ENCODE results near the gene PGD.

Gene PGD

GRCh38 chr1:10446790-10447422 lies 48.0 kb downstream of the PGD start:
- H3K36me3 ChIP-seq = no peaks in the 10 kb centered on the region
- H3K27me3 ChIP-seq = no peaks in the 10 kb centered on the region
- TF ChIP-seq, protein P1, sequence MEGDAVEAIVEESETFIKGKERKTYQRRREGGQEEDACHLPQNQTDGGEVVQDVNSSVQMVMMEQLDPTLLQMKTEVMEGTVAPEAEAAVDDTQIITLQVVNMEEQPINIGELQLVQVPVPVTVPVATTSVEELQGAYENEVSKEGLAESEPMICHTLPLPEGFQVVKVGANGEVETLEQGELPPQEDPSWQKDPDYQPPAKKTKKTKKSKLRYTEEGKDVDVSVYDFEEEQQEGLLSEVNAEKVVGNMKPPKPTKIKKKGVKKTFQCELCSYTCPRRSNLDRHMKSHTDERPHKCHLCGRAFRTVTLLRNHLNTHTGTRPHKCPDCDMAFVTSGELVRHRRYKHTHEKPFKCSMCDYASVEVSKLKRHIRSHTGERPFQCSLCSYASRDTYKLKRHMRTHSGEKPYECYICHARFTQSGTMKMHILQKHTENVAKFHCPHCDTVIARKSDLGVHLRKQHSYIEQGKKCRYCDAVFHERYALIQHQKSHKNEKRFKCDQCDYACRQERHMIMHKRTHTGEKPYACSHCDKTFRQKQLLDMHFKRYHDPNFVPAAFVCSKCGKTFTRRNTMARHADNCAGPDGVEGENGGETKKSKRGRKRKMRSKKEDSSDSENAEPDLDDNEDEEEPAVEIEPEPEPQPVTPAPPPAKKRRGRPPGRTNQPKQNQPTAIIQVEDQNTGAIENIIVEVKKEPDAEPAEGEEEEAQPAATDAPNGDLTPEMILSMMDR (IDR thresholded peaks at IDR 0.05; ENCODE audit: low read depth, low read length) = no peak
- no peaks in the 10 kb centered on the region for H3K4me1 ChIP-seq
- no peak overlapping the region for H3K4me3 ChIP-seq (ENCODE audit: low read depth, low read length)
- no peaks in the 10 kb centered on the region for H3K9me3 ChIP-seq
- DNase-seq = no peak

DNA sequence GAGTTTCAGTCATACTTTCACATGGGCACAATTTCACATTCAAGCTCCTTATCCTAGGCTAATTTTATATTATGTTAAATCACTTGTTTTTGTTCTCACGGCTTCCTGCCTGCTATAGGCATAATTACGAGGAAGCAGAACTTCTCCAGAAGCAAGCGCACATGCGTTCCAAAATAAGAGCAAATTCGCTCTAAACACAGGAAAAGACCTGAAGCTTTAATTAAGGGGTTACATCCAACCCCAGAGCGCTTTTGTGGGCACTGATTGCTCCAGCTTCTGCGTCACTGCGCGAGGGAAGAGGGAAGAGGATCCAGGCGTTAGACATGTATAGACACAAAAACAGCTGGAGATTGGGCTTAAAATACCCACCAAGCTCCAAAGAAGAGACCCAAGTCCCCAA lies 50.9 kb downstream of the PGD start, which contains the start of gene CORT:
CORT (plus strand) TSS at position 281 of the 400 bp plus-strand sequence. CDS start 193 bp downstream, outside the sequence.
- TF ChIP-seq, protein P1 (IDR thresholded peaks at IDR 0.05; ENCODE audit: low read depth, low read length) = no peak
- Histone ChIP-seq H3K36me3 (no peaks in the 10 kb centered on the region), H3K4me3 (ENCODE audit: low read depth, low read length) (no peak within 1 kb of the TSS), H3K9me3 (no peaks in the 10 kb centered on the region), H3K4me1 (no peaks in the 10 kb centered on the region), H3K27me3 (no peaks in the 10 kb centered on the region)
- no peak for DNase-seq

DNA sequence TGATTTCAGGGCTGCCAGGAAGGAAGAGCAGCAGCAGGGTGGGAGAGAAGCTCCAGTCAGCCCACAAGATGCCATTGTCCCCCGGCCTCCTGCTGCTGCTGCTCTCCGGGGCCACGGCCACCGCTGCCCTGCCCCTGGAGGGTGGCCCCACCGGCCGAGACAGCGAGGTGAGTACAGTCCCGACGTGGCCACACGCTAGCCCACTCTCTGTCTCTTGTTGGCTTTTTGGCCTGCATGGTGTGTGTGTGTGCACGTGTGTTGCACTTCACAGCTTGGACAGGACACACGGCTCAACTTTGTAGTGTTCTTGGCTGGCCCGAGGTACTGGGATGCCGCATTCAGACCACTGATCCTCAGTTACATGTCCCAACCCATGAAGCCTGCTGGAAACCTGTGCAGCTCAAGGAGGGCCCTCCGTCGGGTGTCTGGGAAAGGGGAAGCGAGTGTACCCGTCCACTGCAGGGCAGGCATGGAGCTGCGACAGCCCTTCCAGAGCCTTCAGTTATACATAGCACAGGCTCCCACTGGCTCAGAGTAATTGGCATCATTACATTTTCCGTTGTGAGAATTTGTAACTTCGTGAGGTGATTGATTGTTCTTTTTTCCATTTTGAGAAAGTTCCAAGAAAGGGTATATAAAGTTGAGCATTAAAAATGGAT lies 51.4 kb downstream of the PGD start:
- DNase-seq = no peak
- no peaks in the 10 kb centered on the region for H3K27me3 ChIP-seq
- TF ChIP-seq, protein P1 (IDR thresholded peaks at IDR 0.05; ENCODE audit: low read depth, low read length) = no peak
- H3K9me3 ChIP-seq = no peaks in the 10 kb centered on the region
- H3K4me1 ChIP-seq = no peaks in the 10 kb centered on the region
- H3K36me3 ChIP-seq = no peaks in the 10 kb centered on the region
- no peak overlapping the region for H3K4me3 ChIP-seq (ENCODE audit: low read depth, low read length)

- TF ChIP-seq, protein P1 (IDR thresholded peaks at IDR 0.05; ENCODE audit: low read depth, low read length) = no peak
- Histone ChIP-seq H3K27me3 (no peaks in the 10 kb centered on the region), H3K9me3 (no peaks in the 10 kb centered on the region), H3K36me3 (no peaks in the 10 kb centered on the region), H3K4me3 (ENCODE audit: low read depth, low read length) (no peak overlapping the region), H3K4me1 (no peaks in the 10 kb centered on the region)
- no peak for DNase-seq
Observed at GRCh38 chr1:10450836-10451235, 52.0 kb downstream of the PGD start.

GRCh38 chr1:10451287-10451686 lies 52.4 kb downstream of the PGD start:
- TF ChIP-seq, protein P1 (IDR thresholded peaks at IDR 0.05; ENCODE audit: low read depth, low read length) = no peak
- H3K9me3 ChIP-seq = no peaks in the 10 kb centered on the region
- H3K4me3 ChIP-seq (ENCODE audit: low read depth, low read length) = no peak overlapping the region
- H3K4me1 ChIP-seq = no peaks in the 10 kb centered on the region
- DNase-seq = no peak
- H3K27me3 ChIP-seq = no peaks in the 10 kb centered on the region
- H3K36me3 ChIP-seq = no peaks in the 10 kb centered on the region

- DNase-seq = no peak
- Histone ChIP-seq H3K4me1 (no peaks in the 10 kb centered on the region), H3K36me3 (no peaks in the 10 kb centered on the region), H3K9me3 (no peaks in the 10 kb centered on the region), H3K27me3 (no peaks in the 10 kb centered on the region), H3K4me3 (ENCODE audit: low read depth, low read length) (no peak overlapping the region)
- TF ChIP-seq, protein P1 (IDR thresholded peaks at IDR 0.05; ENCODE audit: low read depth, low read length) = no peak
Observed at GRCh38 chr1:10456048-10456447, 57.2 kb downstream of the PGD start.
